CD4-positive, alpha-beta T cell (primary cell): Measurements from ENCODE around the gene TBC1D22A. TPM values are rescaled to one million over a fixed set of nuclear protein-coding genes. Genes with fewer than 3 reads are reported as not detected.

Experiments used
- ATAC-seq: fragments of 200-7000 bp; cut with Tn5 transposase; one replicate; pipeline ENCODE4 v1.10.0; 2022; ENCODE audit warnings: mild to moderate bottlenecking; ENCODE audit not compliant: poor library complexity
- CTCF ChIA-PET: fragments of 350-600 bp; sonication (Branson Sonifier 250); formaldehyde crosslinking; loops from one replicate; lab custom pipeline; 2021; ENCODE audit warnings: antibody characterized with exemption, inconsistent platforms; lab: Charles Lee
- POLR2A ChIA-PET: fragments of 350-600 bp; sonication (Branson Sonifier 250); formaldehyde crosslinking; loops from one replicate; lab custom pipeline; 2021; ENCODE audit warnings: antibody characterized with exemption, inconsistent platforms; lab: Charles Lee
- DNase-seq, 14 experiments: peaks; one replicate each; pipeline ENCODE4 v3.0.0-alpha.2; 2013 to 2020; ENCODE audit warnings: mixed read lengths in 2 of 14
- H3K27ac ChIP-seq, 2 donors: one replicate each; pipeline versions ENCODE4 v1.5.1 to v1.7.0; 2013; ENCODE audit warnings: low read length in 2 of 2, low read depth in 1 of 2, mild to moderate bottlenecking in 1 of 2
- H3K27me3 ChIP-seq, 2 experiments: 1 replicate in 1 of 2; 2 replicates in 1 of 2; pipeline versions ENCODE4 v1.6.1 to v1.7.0; 2013; ENCODE audit warnings: low read length in 2 of 2, control low read depth in 1 of 2, mild to moderate bottlenecking in 1 of 2, moderate library complexity in 1 of 2; ENCODE audit not compliant: insufficient read depth in 2 of 2, control insufficient read depth in 1 of 2
- H3K36me3 ChIP-seq: one replicate; pipeline ENCODE4 v1.6.1; 2013; ENCODE audit warnings: low read length, control low read depth; ENCODE audit not compliant: insufficient read depth
- H3K4me1 ChIP-seq: one replicate; pipeline ENCODE4 v1.6.1; 2013; ENCODE audit warnings: low read length, control low read depth; ENCODE audit not compliant: insufficient read depth
- H3K4me3 ChIP-seq: one replicate; pipeline ENCODE4 v1.5.1; 2013; ENCODE audit warnings: mild to moderate bottlenecking, low read length, moderate library complexity
- H3K9me3 ChIP-seq, 2 experiments: 1 replicate in 1 of 2; 2 replicates in 1 of 2; pipeline versions ENCODE4 v1.6.1 to v1.7.0; 2013; ENCODE audit warnings: low read length in 2 of 2, mild to moderate bottlenecking in 2 of 2, control low read depth in 1 of 2, moderate library complexity in 1 of 2; ENCODE audit not compliant: control insufficient read depth in 1 of 2, insufficient read depth in 1 of 2
- H3K27ac Mint-ChIP-seq: one replicate; pipeline ENCODE4 v1.8.0; 2020; ENCODE audit warnings: mixed read lengths
- H3K27me3 Mint-ChIP-seq: one replicate; pipeline ENCODE4 v1.8.0; 2021; ENCODE audit warnings: mixed read lengths
- H3K36me3 Mint-ChIP-seq: one replicate; pipeline ENCODE4 v1.8.0; 2021; ENCODE audit warnings: low read depth, mixed read lengths
- H3K4me1 Mint-ChIP-seq: one replicate; pipeline ENCODE4 v1.8.0; 2021; ENCODE audit warnings: low read depth, mixed read lengths
- H3K4me3 Mint-ChIP-seq: one replicate; pipeline ENCODE4 v1.8.0; 2020; ENCODE audit warnings: mild to moderate bottlenecking, mixed read lengths
- H3K9me3 Mint-ChIP-seq: one replicate; pipeline ENCODE4 v1.8.0; 2020; ENCODE audit warnings: mixed read lengths
- intact Hi-C, 2 experiments: fragments of 100-400 bp; cut with DNase I in 1 of 2; cut with micrococcal nuclease in 1 of 2; formaldehyde crosslinking; loops; one replicate each; pipeline versions ENCODE4 v1.15.1 to v1.9.0; 2023 to 2025; cut with DNase I, micrococcal nuclease
- total RNA-seq, 174 experiments: library from RNA in 2 of 174; stranded (reverse) in 2 of 174; gene quantifications; one replicate each; pipeline ENCODE4 v1.2.3 and lab custom pipeline; 2021 to 2026
- TF ChIP-seq, protein P1 (sequence below): fragments of 200-600 bp; IDR thresholded peaks from one replicate; pipeline ENCODE4 v1.8.0; 2022; ENCODE audit warnings: antibody characterized with exemption, mild to moderate bottlenecking

TBC1D22A gene
- total RNA-seq, 2 experiments from 2014 or later, result 27.1 to 31.7 TPM

DNA sequence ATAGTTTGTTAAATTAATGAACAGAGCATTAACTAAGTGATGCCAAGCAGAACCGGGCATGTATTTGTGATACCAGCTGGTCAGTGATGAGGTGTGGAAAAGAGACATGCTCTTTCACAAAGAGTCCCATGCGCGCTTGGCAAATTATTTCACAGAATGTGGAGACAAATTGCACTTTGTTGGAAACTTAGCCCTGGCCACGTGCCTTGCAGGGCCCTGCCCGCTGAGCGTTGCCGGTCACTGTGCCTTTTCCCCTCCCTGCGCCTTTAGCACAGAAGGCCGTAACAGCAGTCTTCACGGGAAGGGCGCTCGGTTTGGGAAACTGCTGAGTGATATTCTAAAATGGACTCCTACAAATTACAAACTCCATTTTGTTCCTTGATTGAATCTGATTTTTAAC lies 235.9 kb downstream of the TBC1D22A start:
- Histone ChIP-seq H3K36me3 (peaks cover 40% of the 10 kb centered on the region), H3K4me3 (no peak overlapping the region), H3K27me3 (no peaks in the 10 kb centered on the region), H3K9me3 (no peaks in the 10 kb centered on the region), H3K4me1 (peaks cover 2% of the 10 kb centered on the region), H3K27ac (no peak overlapping the region)
- TF ChIP-seq, protein P1, sequence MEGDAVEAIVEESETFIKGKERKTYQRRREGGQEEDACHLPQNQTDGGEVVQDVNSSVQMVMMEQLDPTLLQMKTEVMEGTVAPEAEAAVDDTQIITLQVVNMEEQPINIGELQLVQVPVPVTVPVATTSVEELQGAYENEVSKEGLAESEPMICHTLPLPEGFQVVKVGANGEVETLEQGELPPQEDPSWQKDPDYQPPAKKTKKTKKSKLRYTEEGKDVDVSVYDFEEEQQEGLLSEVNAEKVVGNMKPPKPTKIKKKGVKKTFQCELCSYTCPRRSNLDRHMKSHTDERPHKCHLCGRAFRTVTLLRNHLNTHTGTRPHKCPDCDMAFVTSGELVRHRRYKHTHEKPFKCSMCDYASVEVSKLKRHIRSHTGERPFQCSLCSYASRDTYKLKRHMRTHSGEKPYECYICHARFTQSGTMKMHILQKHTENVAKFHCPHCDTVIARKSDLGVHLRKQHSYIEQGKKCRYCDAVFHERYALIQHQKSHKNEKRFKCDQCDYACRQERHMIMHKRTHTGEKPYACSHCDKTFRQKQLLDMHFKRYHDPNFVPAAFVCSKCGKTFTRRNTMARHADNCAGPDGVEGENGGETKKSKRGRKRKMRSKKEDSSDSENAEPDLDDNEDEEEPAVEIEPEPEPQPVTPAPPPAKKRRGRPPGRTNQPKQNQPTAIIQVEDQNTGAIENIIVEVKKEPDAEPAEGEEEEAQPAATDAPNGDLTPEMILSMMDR, result no peak
- H3K4me3 Mint-ChIP-seq, result no peak overlapping the region
- H3K9me3 Mint-ChIP-seq, result no peaks in the 10 kb centered on the region
- peaks cover 9% of the 10 kb centered on the region for H3K4me1 Mint-ChIP-seq
- DNase-seq, result no peak
- no peaks in the 10 kb centered on the region for H3K27me3 Mint-ChIP-seq
- peaks cover 38% of the 10 kb centered on the region for H3K36me3 Mint-ChIP-seq
- ChIA-PET CTCF (no interaction called here), POLR2A (no interaction called here)
- no peak overlapping the region for H3K27ac Mint-ChIP-seq
- intact Hi-C loops, result no loop called here
- ATAC-seq, result no peak

DNA sequence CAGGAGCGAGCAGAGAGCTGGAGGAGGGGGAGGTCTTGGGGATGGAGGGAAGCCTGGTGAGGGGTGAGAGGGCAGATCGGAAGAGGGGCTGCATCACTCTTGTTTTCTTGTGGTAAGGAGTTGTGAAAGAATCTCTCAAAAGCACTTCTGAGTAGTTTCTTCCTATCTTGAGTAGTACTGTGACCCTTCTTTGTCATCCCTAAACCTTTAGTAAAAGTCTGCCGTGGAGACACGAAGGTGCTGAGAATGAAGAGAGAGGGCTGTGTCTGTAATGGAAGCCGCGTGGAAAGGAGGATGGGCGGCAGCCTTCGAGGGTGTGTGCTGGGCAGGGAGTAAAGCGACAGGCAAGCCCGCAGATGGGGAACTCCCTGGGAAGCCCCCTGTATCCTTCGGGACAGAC lies 237.8 kb downstream of the TBC1D22A start:
- no peak overlapping the region for H3K4me3 ChIP-seq
- H3K4me1 ChIP-seq, result peaks cover 2% of the 10 kb centered on the region
- H3K36me3 Mint-ChIP-seq, result peaks cover 31% of the 10 kb centered on the region
- H3K9me3 Mint-ChIP-seq, result no peaks in the 10 kb centered on the region
- no peak overlapping the region for H3K27ac Mint-ChIP-seq
- no peaks in the 10 kb centered on the region for H3K27me3 Mint-ChIP-seq
- H3K4me1 Mint-ChIP-seq, result peaks cover 9% of the 10 kb centered on the region
- TF ChIP-seq, protein P1, result no peak
- H3K4me3 Mint-ChIP-seq, result no peak overlapping the region
- H3K27ac ChIP-seq, result no peak overlapping the region
- ATAC-seq (no peak), DNase-seq (no peak)
- H3K36me3 ChIP-seq, result peaks cover 46% of the 10 kb centered on the region
- CTCF ChIA-PET, result no interaction called here
- H3K27me3 ChIP-seq, result no peaks in the 10 kb centered on the region
- POLR2A ChIA-PET, result no interaction called here
- no peaks in the 10 kb centered on the region for H3K9me3 ChIP-seq
- intact Hi-C loops, result no loop called here

DNA sequence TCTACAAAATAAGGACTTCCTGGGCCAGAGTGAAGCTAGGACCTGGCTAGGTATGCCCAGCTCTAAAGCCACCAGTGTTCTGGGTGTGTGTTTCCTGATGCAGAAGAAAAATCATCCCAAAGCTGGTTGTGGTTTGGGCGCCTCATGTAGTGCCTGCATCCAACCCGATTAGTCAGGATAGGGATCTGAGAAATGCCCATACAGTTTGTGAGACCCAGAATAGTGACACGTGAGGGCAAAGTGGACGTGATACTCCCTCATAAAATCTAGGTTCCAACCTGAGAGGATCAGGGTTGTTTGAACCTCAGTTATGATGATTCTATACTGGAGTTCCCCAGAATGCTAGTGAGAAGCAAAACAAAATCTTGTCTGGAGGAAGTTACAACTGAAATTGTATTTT lies 238.4 kb downstream of the TBC1D22A start:
- Mint-ChIP-seq H3K36me3 (peaks cover 31% of the 10 kb centered on the region), H3K27ac (no peak overlapping the region), H3K4me1 (peaks cover 9% of the 10 kb centered on the region), H3K4me3 (no peak overlapping the region), H3K9me3 (no peaks in the 10 kb centered on the region), H3K27me3 (no peaks in the 10 kb centered on the region)
- no peak for DNase-seq
- TF ChIP-seq, protein P1, result no peak
- no peaks in the 10 kb centered on the region for H3K9me3 ChIP-seq
- ChIA-PET CTCF (no interaction called here), POLR2A (no interaction called here)
- no peak overlapping the region for H3K27ac ChIP-seq
- H3K36me3 ChIP-seq, result peaks cover 50% of the 10 kb centered on the region
- H3K27me3 ChIP-seq, result no peaks in the 10 kb centered on the region
- no peak overlapping the region for H3K4me3 ChIP-seq
- intact Hi-C loops, result no loop called here
- ATAC-seq, result no peak
- peaks cover 2% of the 10 kb centered on the region for H3K4me1 ChIP-seq
